MCF 10A (cell line): ENCODE data around the gene PLEKHG1. TPM values are rescaled to one million over a fixed set of nuclear protein-coding genes. Genes with fewer than 3 reads are reported as not detected.

Source experiments
- BruUV-seq: library from RNA; stranded (reverse); fragments of 400-500 nt; replicated peaks from 2 replicates; lab custom pipeline; 2021; lab: Mats Ljungman, UMichigan
- CTCF ChIA-PET: fragments of 300-600 bp; sonication (Branson Sonifier 250); formaldehyde crosslinking; extraction: SDS; loops from one replicate; lab custom pipeline; 2021; ENCODE audit warnings: antibody characterized with exemption, inconsistent platforms; lab: Yijun Ruan, JAX
- POLR2A ChIA-PET: fragments of 300-600, 350-650 bp; sonication (Branson Sonifier 250); formaldehyde crosslinking; extraction: SDS; loops from one replicate; lab custom pipeline; 2020; ENCODE audit warnings: antibody characterized with exemption, inconsistent platforms; lab: Yijun Ruan, JAX
- DNase-seq: peaks from one replicate; pipeline ENCODE4 v3.0.0-alpha.2; 2018; ENCODE audit not compliant: unreplicated experiment
- H3K27ac Mint-ChIP-seq: one replicate; pipeline ENCODE4 v1.8.0; 2022; ENCODE audit warnings: mild to moderate bottlenecking, low read depth, mixed read lengths; ENCODE audit not compliant: unreplicated experiment
- H3K27me3 Mint-ChIP-seq: one replicate; pipeline ENCODE4 v1.8.0; 2022; ENCODE audit warnings: mixed read lengths; ENCODE audit not compliant: insufficient read depth, unreplicated experiment
- H3K36me3 Mint-ChIP-seq: one replicate; pipeline ENCODE4 v1.8.0; 2022; ENCODE audit warnings: mild to moderate bottlenecking, moderate library complexity, mixed read lengths; ENCODE audit not compliant: insufficient read depth, unreplicated experiment
- H3K4me1 Mint-ChIP-seq: one replicate; pipeline ENCODE4 v1.8.0; 2022; ENCODE audit warnings: mixed read lengths; ENCODE audit not compliant: insufficient read depth, unreplicated experiment
- H3K4me3 Mint-ChIP-seq: one replicate; pipeline ENCODE4 v1.8.0; 2022; ENCODE audit warnings: mild to moderate bottlenecking, moderate library complexity, mixed read lengths; ENCODE audit not compliant: unreplicated experiment
- H3K9me3 Mint-ChIP-seq: one replicate; pipeline ENCODE4 v1.8.0; 2022; ENCODE audit warnings: mixed read lengths; ENCODE audit not compliant: unreplicated experiment
- intact Hi-C: fragments of 100-400 bp; cut with micrococcal nuclease; formaldehyde crosslinking; loops from 2 replicates; pipeline ENCODE4 v1.14.1; 2022
- total RNA-seq: library from RNA; stranded (reverse); gene quantifications from 2 replicates; pipeline ENCODE4 v1.2.3, GENCODE V29; 2022
- TF ChIP-seq, protein P1 (sequence below): fragments of 200-600 bp; IDR thresholded peaks from one replicate; pipeline ENCODE4 v1.8.0; 2022; ENCODE audit warnings: antibody characterized with exemption, mild to moderate bottlenecking; ENCODE audit not compliant: unreplicated experiment

PLEKHG1 gene
- total RNA-seq, 1 experiment from 2014 or later, result 11.6 TPM

DNA sequence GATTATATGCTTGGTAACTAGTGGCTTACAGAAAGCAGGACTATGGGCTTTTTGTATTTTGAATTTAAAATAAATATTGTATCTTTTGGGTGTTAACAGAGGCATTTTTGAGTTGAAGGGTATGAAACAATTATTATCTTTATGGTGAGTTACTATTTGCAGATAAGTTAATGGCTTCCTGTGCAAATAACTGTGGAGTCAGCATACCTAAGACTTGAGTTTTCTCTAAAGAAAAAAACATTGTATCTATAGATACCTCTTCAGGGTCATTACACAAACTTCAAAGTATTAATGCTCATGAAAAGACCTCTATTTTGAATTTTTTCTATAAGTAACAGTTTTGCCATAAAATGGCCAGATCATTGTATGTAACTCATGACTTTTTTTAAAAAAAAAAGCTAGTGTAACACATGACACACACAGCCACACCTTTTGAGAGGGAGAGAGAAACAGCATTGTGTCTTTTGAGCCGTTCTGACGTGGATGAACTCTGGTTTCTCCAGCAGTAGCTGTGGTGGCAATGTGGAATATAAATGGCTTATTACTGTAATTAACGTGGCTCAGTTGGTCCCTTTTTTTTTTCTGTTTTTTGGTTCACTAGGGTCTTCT is 36.3 kb downstream of the PLEKHG1 start:
- TF ChIP-seq, protein P1, sequence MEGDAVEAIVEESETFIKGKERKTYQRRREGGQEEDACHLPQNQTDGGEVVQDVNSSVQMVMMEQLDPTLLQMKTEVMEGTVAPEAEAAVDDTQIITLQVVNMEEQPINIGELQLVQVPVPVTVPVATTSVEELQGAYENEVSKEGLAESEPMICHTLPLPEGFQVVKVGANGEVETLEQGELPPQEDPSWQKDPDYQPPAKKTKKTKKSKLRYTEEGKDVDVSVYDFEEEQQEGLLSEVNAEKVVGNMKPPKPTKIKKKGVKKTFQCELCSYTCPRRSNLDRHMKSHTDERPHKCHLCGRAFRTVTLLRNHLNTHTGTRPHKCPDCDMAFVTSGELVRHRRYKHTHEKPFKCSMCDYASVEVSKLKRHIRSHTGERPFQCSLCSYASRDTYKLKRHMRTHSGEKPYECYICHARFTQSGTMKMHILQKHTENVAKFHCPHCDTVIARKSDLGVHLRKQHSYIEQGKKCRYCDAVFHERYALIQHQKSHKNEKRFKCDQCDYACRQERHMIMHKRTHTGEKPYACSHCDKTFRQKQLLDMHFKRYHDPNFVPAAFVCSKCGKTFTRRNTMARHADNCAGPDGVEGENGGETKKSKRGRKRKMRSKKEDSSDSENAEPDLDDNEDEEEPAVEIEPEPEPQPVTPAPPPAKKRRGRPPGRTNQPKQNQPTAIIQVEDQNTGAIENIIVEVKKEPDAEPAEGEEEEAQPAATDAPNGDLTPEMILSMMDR, result no peak
- DNase-seq, result no peak
- Mint-ChIP-seq H3K4me1 (no peaks in the 10 kb centered on the region), H3K36me3 (no peaks in the 10 kb centered on the region), H3K9me3 (no peaks in the 10 kb centered on the region), H3K27ac (no peak overlapping the region), H3K27me3 (no peaks in the 10 kb centered on the region), H3K4me3 (no peak overlapping the region)
- intact Hi-C loops, result no loop called here
- BruUV-seq, result no TSS peak
- ChIA-PET CTCF (interaction anchor here (0.6 to 1.1 kb wide), 3 partner anchors 27 to 218 kb away, joined by 3 to 4 read pairs (median 3); no protein-coding TSS in a partner anchor), POLR2A (interaction anchor here (1.5 kb wide), 1 partner anchor 27 kb away, joined by 3 read pairs; no protein-coding TSS in a partner anchor)

DNA sequence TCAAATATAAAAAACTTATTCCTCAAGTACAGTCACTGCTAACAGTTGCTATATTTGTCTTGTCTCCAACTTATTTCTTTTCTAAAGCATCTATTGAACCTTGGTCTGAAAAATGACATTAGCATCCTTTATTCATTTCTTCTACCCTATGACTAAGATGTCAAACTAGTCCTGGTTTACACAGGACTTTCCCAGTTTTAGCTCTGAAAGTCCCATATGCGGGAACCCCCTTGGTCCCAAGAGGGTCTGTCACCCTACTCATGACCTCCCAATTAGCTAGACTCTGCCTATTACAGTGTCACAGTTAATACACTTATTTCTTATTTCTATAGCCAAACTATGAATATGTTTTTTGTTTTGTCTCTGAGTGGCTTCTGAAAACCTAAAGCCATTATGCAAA is 37.1 kb downstream of the PLEKHG1 start:
- intact Hi-C loops, result no loop called here
- H3K27ac Mint-ChIP-seq, result no peak overlapping the region
- no peaks in the 10 kb centered on the region for H3K36me3 Mint-ChIP-seq
- no peak for DNase-seq
- no peak overlapping the region for H3K4me3 Mint-ChIP-seq
- ChIA-PET CTCF (interaction anchor here (1.1 kb wide), 1 partner anchor 26 kb away, joined by 3 read pairs; no protein-coding TSS in a partner anchor), POLR2A (no interaction called here)
- H3K9me3 Mint-ChIP-seq, result no peaks in the 10 kb centered on the region
- H3K27me3 Mint-ChIP-seq, result no peaks in the 10 kb centered on the region
- TF ChIP-seq, protein P1, result no peak
- H3K4me1 Mint-ChIP-seq, result no peaks in the 10 kb centered on the region
- BruUV-seq, result no TSS peak

DNA sequence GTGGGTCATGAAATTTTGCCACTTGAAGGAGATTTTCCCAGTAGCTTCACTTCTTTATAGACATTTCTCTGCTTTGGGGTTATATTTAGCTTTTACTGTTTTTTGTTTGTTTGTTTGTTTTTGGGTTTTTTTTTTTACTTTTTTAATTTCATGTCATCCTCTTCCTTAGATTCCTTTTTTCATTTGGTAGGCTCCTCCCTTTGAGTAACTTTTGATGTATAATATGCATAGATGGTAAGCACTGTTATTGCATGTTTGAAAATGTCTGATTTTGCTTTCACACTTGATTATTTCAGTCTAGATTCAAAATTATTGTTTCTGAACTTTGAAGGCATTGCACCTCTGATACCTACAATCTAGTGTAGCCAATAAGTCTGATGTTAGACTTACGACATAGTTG is 37.6 kb downstream of the PLEKHG1 start:
- POLR2A ChIA-PET, result no interaction called here
- no peaks in the 10 kb centered on the region for H3K27me3 Mint-ChIP-seq
- H3K36me3 Mint-ChIP-seq, result no peaks in the 10 kb centered on the region
- CTCF ChIA-PET, result interaction anchor here (1.1 kb wide), 1 partner anchor 25 kb away, joined by 3 read pairs; no protein-coding TSS in a partner anchor
- no peak overlapping the region for H3K4me3 Mint-ChIP-seq
- TF ChIP-seq, protein P1, result no peak
- no peak overlapping the region for H3K27ac Mint-ChIP-seq
- DNase-seq, result no peak
- no peaks in the 10 kb centered on the region for H3K9me3 Mint-ChIP-seq
- intact Hi-C loops, result no loop called here
- BruUV-seq, result no TSS peak
- no peaks in the 10 kb centered on the region for H3K4me1 Mint-ChIP-seq

DNA sequence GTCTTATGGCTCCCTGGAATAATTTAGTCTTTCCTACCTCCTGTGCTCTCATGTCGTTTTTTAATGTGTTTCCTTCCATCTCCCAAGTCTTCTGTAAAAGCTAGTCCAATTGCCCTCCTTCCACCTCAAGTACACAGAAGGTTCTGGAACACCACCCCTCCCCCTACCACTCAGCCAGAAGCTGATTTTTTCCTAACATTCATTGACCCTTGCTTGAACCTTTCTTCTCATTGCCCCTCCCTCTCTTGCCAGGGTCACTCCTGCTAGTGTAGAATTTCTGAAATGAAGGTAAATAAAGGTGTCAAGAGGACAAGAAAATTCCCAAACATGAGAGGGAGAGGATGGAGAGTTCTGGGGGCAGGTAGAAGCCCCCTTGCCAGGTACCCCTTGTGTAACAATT is 38.6 kb downstream of the PLEKHG1 start:
- H3K4me1 Mint-ChIP-seq, result no peaks in the 10 kb centered on the region
- H3K27me3 Mint-ChIP-seq, result no peaks in the 10 kb centered on the region
- H3K9me3 Mint-ChIP-seq, result no peaks in the 10 kb centered on the region
- POLR2A ChIA-PET, result no interaction called here
- TF ChIP-seq, protein P1, result no peak
- no peaks in the 10 kb centered on the region for H3K36me3 Mint-ChIP-seq
- CTCF ChIA-PET, result interaction anchor here (0.6 to 0.7 kb wide), 2 partner anchors 109 to 175 kb away, joined by 3 read pairs; no protein-coding TSS in a partner anchor
- intact Hi-C loops, result no loop called here
- H3K4me3 Mint-ChIP-seq, result no peak overlapping the region
- DNase-seq, result no peak
- BruUV-seq, result no TSS peak
- H3K27ac Mint-ChIP-seq, result no peak overlapping the region
